ENCODE measurements around the gene NFKBIL1. TPM values are rescaled to one million over a fixed set of nuclear protein-coding genes. Genes with fewer than 3 reads are reported as not detected.

The NFKBIL1 gene
- polyA plus RNA-seq, 2 donors, result 16.1 to 20.2 TPM

GRCh38 chr6:31525932-31526591 is 21.3 kb upstream of the NFKBIL1 start:
- no peak overlapping the region for H3K27ac ChIP-seq (ENCODE audit: low read depth in 2 of 2, low read length in 1 of 2)

GRCh38 chr6:31528307-31528777 is 19.1 kb upstream of the NFKBIL1 start:
- H3K36me3 ChIP-seq (ENCODE audit: control insufficient read depth in 2 of 2, insufficient read depth in 2 of 2, low read length in 1 of 2), result peaks cover 0 to 23% of the 10 kb centered on the region in 2 donors
- no peak overlapping the region for H3K4me3 ChIP-seq (ENCODE audit: low read depth in 1 of 2, low read length in 2 of 2)
- H3K9me3 ChIP-seq (ENCODE audit: control insufficient read depth in 2 of 2, insufficient read depth in 1 of 2, low read depth in 1 of 2, low read length in 1 of 2), result no peaks in the 10 kb centered on the region
- 88 to 90% methylated on average over 4 of the region's 4 CpGs for WGBS, 2 donors
- H3K27ac ChIP-seq (ENCODE audit: low read depth in 2 of 2, low read length in 1 of 2), result no peak overlapping the region
- no peaks in the 10 kb centered on the region for H3K27me3 ChIP-seq (ENCODE audit: control insufficient read depth in 1 of 2, insufficient read depth in 2 of 2, low read length in 2 of 2)
- peaks cover 0 to 5% of the 10 kb centered on the region in 2 donors for H3K4me1 ChIP-seq (ENCODE audit: control insufficient read depth in 2 of 2, insufficient read depth in 2 of 2, low read length in 1 of 2)

More at GRCh38 chr6:31525932-31526591, 21.3 kb upstream of the NFKBIL1 start:
- Histone ChIP-seq H3K4me1 (ENCODE audit: control insufficient read depth in 2 of 2, insufficient read depth in 2 of 2, low read length in 1 of 2) (peaks cover 0 to 5% of the 10 kb centered on the region in 2 donors), H3K27me3 (ENCODE audit: control insufficient read depth in 1 of 2, insufficient read depth in 2 of 2, low read length in 2 of 2) (no peaks in the 10 kb centered on the region), H3K9me3 (ENCODE audit: control insufficient read depth in 2 of 2, insufficient read depth in 1 of 2, low read depth in 1 of 2, low read length in 1 of 2) (no peaks in the 10 kb centered on the region), H3K36me3 (ENCODE audit: control insufficient read depth in 2 of 2, insufficient read depth in 2 of 2, low read length in 1 of 2) (peaks cover 0 to 11% of the 10 kb centered on the region in 2 donors), H3K4me3 (ENCODE audit: low read depth in 1 of 2, low read length in 2 of 2) (no peak overlapping the region)
- WGBS, 2 donors, result 66 to 68% methylated on average over 4 of the region's 4 CpGs

- Histone ChIP-seq H3K27ac (ENCODE audit: low read depth in 2 of 2, low read length in 1 of 2) (no peak within 1 kb of the TSS), H3K4me1 (ENCODE audit: control insufficient read depth in 2 of 2, insufficient read depth in 2 of 2, low read length in 1 of 2) (peaks cover 0 to 5% of the 10 kb centered on the region in 2 donors)
- WGBS, 2 donors, result 71 to 73% methylated on average over 7 of the region's 7 CpGs
Observed at GRCh38 chr6:31528821-31529328, 18.5 kb upstream of the NFKBIL1 start, which contains the start of gene MCCD1. TSS of gene MCCD1 (plus strand) at chr6:31528962. CDS start at chr6:31529015, 53 bp downstream.

GRCh38 chr6:31529329-31530150 is 17.9 kb upstream of the NFKBIL1 start:
- H3K36me3 ChIP-seq (ENCODE audit: control insufficient read depth in 2 of 2, insufficient read depth in 2 of 2, low read length in 1 of 2), result peaks cover 1 to 29% of the 10 kb centered on the region in 2 donors
- WGBS, 2 donors, result 42 to 53% methylated on average over 11 to 12 of the region's 12 CpGs
- H3K27me3 ChIP-seq (ENCODE audit: control insufficient read depth in 1 of 2, insufficient read depth in 2 of 2, low read length in 2 of 2), result no peaks in the 10 kb centered on the region
- no peaks in the 10 kb centered on the region for H3K9me3 ChIP-seq (ENCODE audit: control insufficient read depth in 2 of 2, insufficient read depth in 1 of 2, low read depth in 1 of 2, low read length in 1 of 2)
- no peak overlapping the region for H3K27ac ChIP-seq (ENCODE audit: low read depth in 2 of 2, low read length in 1 of 2)
- H3K4me1 ChIP-seq (ENCODE audit: control insufficient read depth in 2 of 2, insufficient read depth in 2 of 2, low read length in 1 of 2), result peaks cover 0 to 5% of the 10 kb centered on the region in 2 donors
- H3K4me3 ChIP-seq (ENCODE audit: low read depth in 1 of 2, low read length in 2 of 2), result no peak overlapping the region

More at GRCh38 chr6:31528821-31529328, 18.5 kb upstream of the NFKBIL1 start, which contains the start of gene MCCD1:
- H3K36me3 ChIP-seq (ENCODE audit: control insufficient read depth in 2 of 2, insufficient read depth in 2 of 2, low read length in 1 of 2), result peaks cover 0 to 23% of the 10 kb centered on the region in 2 donors
- no peaks in the 10 kb centered on the region for H3K27me3 ChIP-seq (ENCODE audit: control insufficient read depth in 1 of 2, insufficient read depth in 2 of 2, low read length in 2 of 2)
- H3K4me3 ChIP-seq (ENCODE audit: low read depth in 1 of 2, low read length in 2 of 2), result no peak within 1 kb of the TSS
- no peaks in the 10 kb centered on the region for H3K9me3 ChIP-seq (ENCODE audit: control insufficient read depth in 2 of 2, insufficient read depth in 1 of 2, low read depth in 1 of 2, low read length in 1 of 2)

- peaks cover 9 to 36% of the 10 kb centered on the region in 2 donors for H3K36me3 ChIP-seq (ENCODE audit: control insufficient read depth in 2 of 2, insufficient read depth in 2 of 2, low read length in 1 of 2)
- 65% methylated on average over 6 of the region's 6 CpGs for WGBS, 2 donors
Observed at GRCh38 chr6:31530659-31531058, 16.7 kb upstream of the NFKBIL1 start.

GRCh38 chr6:31531162-31531561 is 16.2 kb upstream of the NFKBIL1 start:
- WGBS, 2 donors, result 85 to 87% methylated on average over 7 of the region's 7 CpGs
- H3K27me3 ChIP-seq (ENCODE audit: control insufficient read depth in 1 of 2, insufficient read depth in 2 of 2, low read length in 2 of 2), result no peaks in the 10 kb centered on the region
- no peak overlapping the region for H3K4me3 ChIP-seq (ENCODE audit: low read depth in 1 of 2, low read length in 2 of 2)
- no peaks in the 10 kb centered on the region for H3K4me1 ChIP-seq (ENCODE audit: control insufficient read depth in 2 of 2, insufficient read depth in 2 of 2, low read length in 1 of 2)
- H3K27ac ChIP-seq (ENCODE audit: low read depth in 2 of 2, low read length in 1 of 2), result no peak overlapping the region
- H3K36me3 ChIP-seq (ENCODE audit: control insufficient read depth in 2 of 2, insufficient read depth in 2 of 2, low read length in 1 of 2), result peaks cover 9 to 36% of the 10 kb centered on the region in 2 donors
- H3K9me3 ChIP-seq (ENCODE audit: control insufficient read depth in 2 of 2, insufficient read depth in 1 of 2, low read depth in 1 of 2, low read length in 1 of 2), result no peaks in the 10 kb centered on the region

More at GRCh38 chr6:31530659-31531058, 16.7 kb upstream of the NFKBIL1 start:
- H3K4me3 ChIP-seq (ENCODE audit: low read depth in 1 of 2, low read length in 2 of 2), result no peak overlapping the region
- H3K27me3 ChIP-seq (ENCODE audit: control insufficient read depth in 1 of 2, insufficient read depth in 2 of 2, low read length in 2 of 2), result no peaks in the 10 kb centered on the region
- no peak overlapping the region for H3K27ac ChIP-seq (ENCODE audit: low read depth in 2 of 2, low read length in 1 of 2)
- H3K4me1 ChIP-seq (ENCODE audit: control insufficient read depth in 2 of 2, insufficient read depth in 2 of 2, low read length in 1 of 2), result peaks cover 0 to 5% of the 10 kb centered on the region in 2 donors
- no peaks in the 10 kb centered on the region for H3K9me3 ChIP-seq (ENCODE audit: control insufficient read depth in 2 of 2, insufficient read depth in 1 of 2, low read depth in 1 of 2, low read length in 1 of 2)

GRCh38 chr6:31531771-31532643 is 15.4 kb upstream of the NFKBIL1 start:
- 69 to 75% methylated on average over 9 of the region's 9 CpGs for WGBS, 2 donors
- Histone ChIP-seq H3K27me3 (ENCODE audit: control insufficient read depth in 1 of 2, insufficient read depth in 2 of 2, low read length in 2 of 2) (no peaks in the 10 kb centered on the region), H3K27ac (ENCODE audit: low read depth in 2 of 2, low read length in 1 of 2) (no peak overlapping the region), H3K4me1 (ENCODE audit: control insufficient read depth in 2 of 2, insufficient read depth in 2 of 2, low read length in 1 of 2) (no peaks in the 10 kb centered on the region), H3K36me3 (ENCODE audit: control insufficient read depth in 2 of 2, insufficient read depth in 2 of 2, low read length in 1 of 2) (peaks cover 9 to 41% of the 10 kb centered on the region in 2 donors), H3K4me3 (ENCODE audit: low read depth in 1 of 2, low read length in 2 of 2) (no peak overlapping the region), H3K9me3 (ENCODE audit: control insufficient read depth in 2 of 2, insufficient read depth in 1 of 2, low read depth in 1 of 2, low read length in 1 of 2) (no peaks in the 10 kb centered on the region)

GRCh38 chr6:31532644-31533454 is 14.6 kb upstream of the NFKBIL1 start:
- no peaks in the 10 kb centered on the region for H3K9me3 ChIP-seq (ENCODE audit: control insufficient read depth in 2 of 2, insufficient read depth in 1 of 2, low read depth in 1 of 2, low read length in 1 of 2)
- H3K4me1 ChIP-seq (ENCODE audit: control insufficient read depth in 2 of 2, insufficient read depth in 2 of 2, low read length in 1 of 2), result no peaks in the 10 kb centered on the region
- peaks cover 9 to 41% of the 10 kb centered on the region in 2 donors for H3K36me3 ChIP-seq (ENCODE audit: control insufficient read depth in 2 of 2, insufficient read depth in 2 of 2, low read length in 1 of 2)
- no peak overlapping the region for H3K27ac ChIP-seq (ENCODE audit: low read depth in 2 of 2, low read length in 1 of 2)
- 55 to 62% methylated on average over 9 of the region's 9 CpGs for WGBS, 2 donors
- H3K27me3 ChIP-seq (ENCODE audit: control insufficient read depth in 1 of 2, insufficient read depth in 2 of 2, low read length in 2 of 2), result no peaks in the 10 kb centered on the region
- no peak overlapping the region for H3K4me3 ChIP-seq (ENCODE audit: low read depth in 1 of 2, low read length in 2 of 2)

Data from esophagus (tissue), 2 donors.